Measurements from ENCODE around the gene LAMA2.

Gene LAMA2

DNA sequence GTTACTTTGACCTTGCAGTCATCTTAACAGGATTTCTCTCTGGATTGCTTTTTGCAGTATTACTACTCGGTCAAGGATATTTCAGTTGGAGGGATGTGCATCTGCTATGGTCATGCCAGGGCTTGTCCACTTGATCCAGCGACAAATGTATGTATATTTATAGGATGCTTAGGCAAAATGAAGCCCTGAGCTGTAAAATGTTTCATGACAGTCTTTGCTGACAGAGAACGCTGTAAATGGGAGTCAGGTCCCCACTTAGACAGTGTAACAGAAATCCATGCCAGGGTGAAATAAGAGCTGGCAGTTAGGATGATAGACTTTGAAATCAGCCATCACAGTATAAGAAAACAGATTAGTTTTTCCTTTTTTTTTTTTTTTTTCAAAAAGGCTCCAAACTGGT, 264.0 kb downstream of the LAMA2 start:
- TF ChIP-seq, protein P1, sequence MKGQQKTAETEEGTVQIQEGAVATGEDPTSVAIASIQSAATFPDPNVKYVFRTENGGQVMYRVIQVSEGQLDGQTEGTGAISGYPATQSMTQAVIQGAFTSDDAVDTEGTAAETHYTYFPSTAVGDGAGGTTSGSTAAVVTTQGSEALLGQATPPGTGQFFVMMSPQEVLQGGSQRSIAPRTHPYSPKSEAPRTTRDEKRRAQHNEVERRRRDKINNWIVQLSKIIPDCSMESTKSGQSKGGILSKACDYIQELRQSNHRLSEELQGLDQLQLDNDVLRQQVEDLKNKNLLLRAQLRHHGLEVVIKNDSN (IDR thresholded peaks at IDR 0.05): no peak
- no peak for TF ChIP-seq CREB1 (IDR thresholded peaks at IDR 0.05; ENCODE audit: low read depth)
- TF ChIP-seq NFIC (IDR thresholded peaks at IDR 0.05): no peak
- TF ChIP-seq YY1 (IDR thresholded peaks at IDR 0.05; ENCODE audit: low read depth): no peak
- TF ChIP-seq EP300 (IDR thresholded peaks at IDR 0.05; ENCODE audit: borderline replicate concordance): no peak
- TF ChIP-seq TCF12 (IDR thresholded peaks at IDR 0.05; ENCODE audit: low read depth): no peak
- no peak for TF ChIP-seq ZBTB7A (IDR thresholded peaks at IDR 0.05; ENCODE audit: low read depth)
- TF ChIP-seq EGR1 (IDR thresholded peaks at IDR 0.05): no peak

DNA sequence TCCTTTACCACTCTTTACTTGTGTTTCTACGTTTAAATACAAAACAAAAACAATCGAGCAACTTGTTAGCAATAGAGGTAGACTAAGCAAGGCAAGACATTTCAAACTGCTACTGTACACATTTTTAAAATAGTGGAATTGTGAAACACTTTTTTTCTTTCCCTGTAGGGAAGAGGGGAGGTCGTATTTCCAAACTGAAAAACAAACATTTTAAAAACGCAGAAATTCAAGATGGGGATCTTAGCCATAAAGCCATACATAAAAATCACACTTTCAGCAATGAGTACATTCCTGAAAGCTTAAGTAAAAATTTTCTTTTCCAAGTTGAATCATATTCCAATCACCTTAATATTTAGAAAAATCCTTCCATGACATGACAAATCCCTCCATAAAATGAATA, 267.6 kb downstream of the LAMA2 start:
- no peak for TF ChIP-seq TEAD4 (IDR thresholded peaks at IDR 0.05)
- TF ChIP-seq REST (IDR thresholded peaks at IDR 0.05; ENCODE audit: low read depth): no peak
- no peak for TF ChIP-seq ZBTB7A (IDR thresholded peaks at IDR 0.05; ENCODE audit: low read depth)
- TF ChIP-seq EP300 (IDR thresholded peaks at IDR 0.05; ENCODE audit: borderline replicate concordance): no peak
- TF ChIP-seq TCF12 (IDR thresholded peaks at IDR 0.05; ENCODE audit: low read depth): no peak
- no peak for TF ChIP-seq NFIC (IDR thresholded peaks at IDR 0.05)
- no peak for TF ChIP-seq CREB1 (IDR thresholded peaks at IDR 0.05; ENCODE audit: low read depth)
- no peak for TF ChIP-seq EGR1 (IDR thresholded peaks at IDR 0.05)
- TF ChIP-seq, protein P1 (IDR thresholded peaks at IDR 0.05): no peak
- no peak for TF ChIP-seq FOXM1 (IDR thresholded peaks at IDR 0.05; ENCODE audit: borderline replicate concordance, low read depth)
- no peak for TF ChIP-seq YY1 (IDR thresholded peaks at IDR 0.05; ENCODE audit: low read depth)
- TF ChIP-seq TAF1 (IDR thresholded peaks at IDR 0.05; ENCODE audit: low read depth): no peak
- TF ChIP-seq RAD21 (IDR thresholded peaks at IDR 0.05; ENCODE audit: low read depth): no peak

DNA sequence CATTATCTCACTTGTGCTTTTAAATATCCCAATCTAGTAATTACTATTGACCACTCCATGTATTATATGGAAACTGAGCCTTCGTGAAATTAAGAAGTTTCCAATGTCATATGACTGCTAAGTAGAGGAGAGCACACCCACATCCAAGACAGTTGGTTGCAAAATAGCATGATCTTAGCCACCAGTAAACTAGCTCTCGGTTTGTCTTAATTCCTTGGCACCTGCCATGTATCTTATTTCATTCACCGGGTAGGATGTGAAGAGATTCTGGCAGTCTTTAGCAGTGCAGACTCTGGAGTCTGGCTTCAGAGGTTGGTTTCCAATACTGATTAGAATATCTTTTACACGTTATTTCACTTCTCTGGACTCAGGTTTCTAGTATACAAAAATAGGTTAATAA, 270.3 kb downstream of the LAMA2 start:
- TF ChIP-seq CREB1 (IDR thresholded peaks at IDR 0.05; ENCODE audit: low read depth) (no peak), ZBTB7A (IDR thresholded peaks at IDR 0.05; ENCODE audit: low read depth) (no peak), EGR1 (IDR thresholded peaks at IDR 0.05) (no peak), CEBPB (IDR thresholded peaks at IDR 0.05) (no peak), MAX (IDR thresholded peaks at IDR 0.05) (no peak), REST (IDR thresholded peaks at IDR 0.05; ENCODE audit: low read depth) (no peak), RAD21 (IDR thresholded peaks at IDR 0.05; ENCODE audit: low read depth) (no peak), YY1 (IDR thresholded peaks at IDR 0.05; ENCODE audit: low read depth) (no peak), TCF12 (IDR thresholded peaks at IDR 0.05; ENCODE audit: low read depth) (no peak), FOXM1 (IDR thresholded peaks at IDR 0.05; ENCODE audit: borderline replicate concordance, low read depth) (no peak), EP300 (IDR thresholded peaks at IDR 0.05; ENCODE audit: borderline replicate concordance) (no peak), TAF1 (IDR thresholded peaks at IDR 0.05; ENCODE audit: low read depth) (no peak), TEAD4 (IDR thresholded peaks at IDR 0.05) (no peak), NFIC (IDR thresholded peaks at IDR 0.05) (no peak)
- TF ChIP-seq, protein P1 (IDR thresholded peaks at IDR 0.05): no peak

GRCh38 chr6:129162605-129163004, 279.7 kb downstream of the LAMA2 start:
- TF ChIP-seq RAD21 (IDR thresholded peaks at IDR 0.05; ENCODE audit: low read depth): no peak
- no peak for TF ChIP-seq EGR1 (IDR thresholded peaks at IDR 0.05)
- no peak for TF ChIP-seq CREB1 (IDR thresholded peaks at IDR 0.05; ENCODE audit: low read depth)
- no peak for TF ChIP-seq TEAD4 (IDR thresholded peaks at IDR 0.05)
- no peak for TF ChIP-seq CEBPB (IDR thresholded peaks at IDR 0.05)
- no peak for TF ChIP-seq ZBTB7A (IDR thresholded peaks at IDR 0.05; ENCODE audit: low read depth)
- TF ChIP-seq TCF12 (IDR thresholded peaks at IDR 0.05; ENCODE audit: low read depth): no peak
- no peak for TF ChIP-seq NFIC (IDR thresholded peaks at IDR 0.05)
- TF ChIP-seq MAX (IDR thresholded peaks at IDR 0.05): no peak
- TF ChIP-seq TAF1 (IDR thresholded peaks at IDR 0.05; ENCODE audit: low read depth): no peak
- no peak for TF ChIP-seq REST (IDR thresholded peaks at IDR 0.05; ENCODE audit: low read depth)
- TF ChIP-seq, protein P1 (IDR thresholded peaks at IDR 0.05): no peak
